Effector memory CD4-positive, alpha-beta T cell (primary cell): ENCODE data around the gene KISS1R.
"Not testable (repeated sequence)": the region's sequence is repeated elsewhere in the genome, so short reads cannot be mapped to it uniquely, and the experiment has no call there.

Source experiments
- DNase-seq, 3 donors: peaks; one replicate each; pipeline ENCODE4 v3.0.0-alpha.2; 2020
- H3K27ac ChIP-seq: 2 replicates; pipeline ENCODE4 v1.7.0; 2013; ENCODE audit warnings: mild to moderate bottlenecking, low read length, moderate library complexity; ENCODE audit not compliant: insufficient read depth, poor library complexity, severe bottlenecking
- H3K27me3 ChIP-seq: replicated peaks from 2 replicates; pipeline ENCODE4 v1.7.0; 2013; ENCODE audit warnings: mild to moderate bottlenecking, low read length; ENCODE audit not compliant: insufficient read depth, control insufficient read depth, poor library complexity, severe bottlenecking
- H3K36me3 ChIP-seq: 2 replicates; pipeline ENCODE4 v1.7.0; 2013; ENCODE audit warnings: mild to moderate bottlenecking, low read length, moderate library complexity; ENCODE audit not compliant: control insufficient read depth, insufficient read depth
- H3K4me1 ChIP-seq: 2 replicates; pipeline ENCODE4 v1.7.0; 2013; ENCODE audit warnings: low read length, mild to moderate bottlenecking; ENCODE audit not compliant: control insufficient read depth, insufficient read depth, poor library complexity, severe bottlenecking
- H3K4me3 ChIP-seq: 2 replicates; pipeline ENCODE4 v1.7.0; 2013; ENCODE audit warnings: low read length, low read depth, mild to moderate bottlenecking; ENCODE audit not compliant: insufficient read depth, poor library complexity, severe bottlenecking
- H3K9me3 ChIP-seq: 2 replicates; pipeline ENCODE4 v1.7.0; 2013; ENCODE audit warnings: mild to moderate bottlenecking, low read length, moderate library complexity; ENCODE audit not compliant: control insufficient read depth

The KISS1R gene

DNA sequence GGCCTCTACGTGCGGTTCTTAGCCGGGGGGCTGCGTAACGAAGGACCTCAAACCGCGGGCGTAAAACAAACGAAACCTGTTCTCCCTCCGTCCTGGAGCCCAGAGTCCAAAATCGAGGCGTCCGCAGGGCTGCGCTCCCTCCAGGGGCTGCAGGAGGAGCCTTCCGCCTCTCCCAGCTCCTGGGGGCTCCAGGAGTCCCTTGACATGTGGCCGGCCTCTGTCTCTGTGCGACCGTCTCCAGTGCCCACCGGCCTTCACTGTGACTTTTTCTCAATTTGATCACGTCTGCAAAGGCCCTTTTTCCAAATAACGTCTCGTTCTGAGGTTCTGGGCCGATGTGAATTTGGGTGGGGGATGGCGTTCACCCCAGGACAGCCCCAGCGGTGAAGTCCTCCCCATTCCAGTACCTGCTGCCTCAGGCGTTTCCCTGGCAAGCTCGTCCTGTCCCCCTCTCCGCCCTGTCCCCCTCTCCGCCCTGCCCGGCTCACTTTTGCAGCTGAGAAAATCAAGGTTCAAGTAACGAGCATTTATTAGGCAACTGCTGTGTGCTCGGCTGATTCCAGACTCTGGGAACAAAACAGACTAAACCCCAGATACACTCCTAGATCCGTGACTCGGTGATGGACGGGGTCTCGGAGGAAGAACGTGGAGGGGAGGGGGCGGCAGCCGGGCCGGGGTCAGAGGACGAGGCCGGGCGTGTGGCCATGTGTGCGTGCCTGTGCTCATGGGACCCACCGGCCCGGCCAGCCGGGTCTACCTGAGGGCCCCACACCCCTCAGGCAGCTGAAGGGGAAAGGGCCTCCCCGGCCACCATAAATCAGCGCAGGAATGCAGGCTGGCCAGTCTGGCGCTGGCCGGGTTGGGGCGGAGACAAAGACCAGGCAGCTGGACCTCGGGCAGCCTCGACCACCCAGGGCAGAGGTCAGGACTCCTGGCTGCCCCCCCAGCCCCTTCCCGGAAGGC is 39.0 kb downstream of the KISS1R start:
- no peak for DNase-seq
- Histone ChIP-seq H3K36me3 (no peaks in the 10 kb centered on the region), H3K9me3 (no peaks in the 10 kb centered on the region), H3K27ac (no peak overlapping the region), H3K4me3 (no peak overlapping the region), H3K27me3 (no peaks in the 10 kb centered on the region), H3K4me1 (peaks cover 15% of the 10 kb centered on the region)

- Histone ChIP-seq H3K4me3 (no peak overlapping the region), H3K27me3 (no peaks in the 10 kb centered on the region), H3K36me3 (no peaks in the 10 kb centered on the region), H3K4me1 (peaks cover 15% of the 10 kb centered on the region), H3K27ac (no peak overlapping the region), H3K9me3 (no peaks in the 10 kb centered on the region)
- no peak for DNase-seq
These were observed 39.8 kb downstream of the KISS1R start for GRCh38 chr19:956766-957440.

DNA sequence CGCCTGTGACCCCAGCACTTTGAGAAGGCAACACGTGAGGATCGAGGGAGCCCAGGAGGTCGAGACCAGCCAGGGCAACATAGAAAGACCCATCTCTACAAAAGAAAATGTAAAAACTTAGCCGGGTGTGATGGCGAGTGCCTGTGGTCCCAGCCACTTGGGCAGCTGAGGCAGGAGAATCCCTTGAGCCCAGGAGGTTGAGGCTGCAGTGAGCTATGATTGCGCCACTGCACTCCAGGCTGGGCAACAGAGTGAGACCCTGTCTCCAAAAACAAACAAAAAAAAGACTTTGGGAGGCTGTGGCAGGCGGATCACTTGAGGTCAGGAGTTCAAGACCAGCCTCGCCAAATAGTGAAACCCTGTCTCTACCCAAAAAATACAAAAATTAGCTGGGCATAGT is 40.4 kb downstream of the KISS1R start:
- DNase-seq, H3K9me3 ChIP-seq, H3K27me3 ChIP-seq, H3K36me3 ChIP-seq, H3K27ac ChIP-seq, H3K4me3 ChIP-seq: not testable (repeated sequence)
- H3K4me1 ChIP-seq: peaks cover 13% of the 10 kb centered on the region

GRCh38 chr19:958967-959855 is 42.1 kb downstream of the KISS1R start:
- DNase-seq: no peak
- H3K27me3 ChIP-seq: no peaks in the 10 kb centered on the region
- no peaks in the 10 kb centered on the region for H3K36me3 ChIP-seq

DNA sequence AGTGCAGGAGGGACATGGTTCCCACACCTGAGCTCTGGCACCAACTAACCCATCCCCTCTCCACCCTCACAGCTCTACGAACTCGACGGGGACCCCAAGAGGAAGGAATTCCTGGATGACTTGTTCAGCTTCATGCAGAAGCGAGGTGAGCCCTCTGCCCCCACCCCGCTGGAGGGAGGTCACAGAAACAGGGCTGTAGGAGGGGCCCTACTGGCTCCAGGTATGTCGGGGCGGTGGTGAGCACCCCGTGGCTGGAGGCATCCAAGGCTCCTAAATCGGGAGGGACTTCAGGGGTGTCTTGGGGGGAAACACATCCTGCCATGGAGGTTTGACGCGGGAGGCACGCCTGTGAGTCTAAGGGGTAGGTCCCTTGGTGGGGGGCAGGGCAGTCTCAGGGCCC is 42.9 kb downstream of the KISS1R start:
- no peak overlapping the region for H3K27ac ChIP-seq
- no peaks in the 10 kb centered on the region for H3K36me3 ChIP-seq
- H3K4me3 ChIP-seq: no peak overlapping the region
- DNase-seq: no peak
- H3K9me3 ChIP-seq: no peaks in the 10 kb centered on the region
- H3K4me1 ChIP-seq: no peaks in the 10 kb centered on the region
- H3K27me3 ChIP-seq: no peaks in the 10 kb centered on the region

More at GRCh38 chr19:958967-959855, 42.1 kb downstream of the KISS1R start:
- H3K4me3 ChIP-seq: no peak overlapping the region
- H3K9me3 ChIP-seq: no peaks in the 10 kb centered on the region
- H3K27ac ChIP-seq: no peak overlapping the region
- H3K4me1 ChIP-seq: no peaks in the 10 kb centered on the region

GRCh38 chr19:960601-960938 is 43.4 kb downstream of the KISS1R start:
- H3K36me3 ChIP-seq: no peaks in the 10 kb centered on the region
- H3K9me3 ChIP-seq: no peaks in the 10 kb centered on the region
- no peak overlapping the region for H3K27ac ChIP-seq
- no peak for DNase-seq
- H3K4me3 ChIP-seq: no peak overlapping the region
- no peaks in the 10 kb centered on the region for H3K4me1 ChIP-seq
- H3K27me3 ChIP-seq: no peaks in the 10 kb centered on the region

DNA sequence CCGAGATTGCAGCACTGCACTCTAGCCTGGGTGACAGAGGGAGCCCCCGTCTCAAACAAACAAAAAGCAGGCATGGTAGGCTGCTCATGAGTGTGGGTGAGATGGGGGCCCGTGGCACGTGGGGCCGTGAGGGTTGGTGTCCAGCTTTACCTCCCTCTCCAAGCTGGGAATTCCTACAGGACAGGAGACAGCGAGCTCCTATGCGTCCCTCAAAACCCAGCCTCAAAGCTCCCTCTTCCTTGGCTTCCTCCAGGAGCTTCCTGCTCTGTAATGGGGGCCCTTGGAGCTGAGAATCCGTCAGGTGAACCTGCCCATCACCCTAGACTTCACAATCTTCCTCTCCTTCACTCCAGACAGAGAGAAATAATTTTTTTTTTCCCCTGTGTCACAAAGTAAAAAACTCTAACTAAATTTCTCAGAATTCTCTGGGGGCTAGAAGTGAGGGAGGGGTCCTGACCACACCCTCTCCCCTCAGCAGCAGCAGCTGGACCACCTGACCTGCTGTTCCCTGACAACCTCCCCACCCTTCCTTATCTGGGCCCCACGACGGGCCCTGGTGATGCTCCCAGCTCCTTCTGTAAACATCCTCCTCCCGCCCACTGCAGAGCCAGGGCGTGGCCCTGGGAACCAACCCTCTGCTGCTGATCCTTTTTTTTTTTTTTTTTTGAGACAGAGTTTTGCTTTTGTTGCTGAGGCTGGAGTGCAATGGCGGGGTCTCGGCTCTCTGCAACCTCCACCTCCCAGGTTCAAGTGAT is 44.9 kb downstream of the KISS1R start:
- no peaks in the 10 kb centered on the region for H3K4me1 ChIP-seq
- H3K4me3 ChIP-seq: no peak overlapping the region
- H3K27ac ChIP-seq: no peak overlapping the region
- H3K9me3 ChIP-seq: no peaks in the 10 kb centered on the region
- no peak for DNase-seq
- H3K36me3 ChIP-seq: no peaks in the 10 kb centered on the region
- no peaks in the 10 kb centered on the region for H3K27me3 ChIP-seq

- Histone ChIP-seq H3K9me3 (no peaks in the 10 kb centered on the region), H3K4me3 (no peak overlapping the region), H3K27me3 (no peaks in the 10 kb centered on the region), H3K4me1 (no peaks in the 10 kb centered on the region), H3K36me3 (no peaks in the 10 kb centered on the region), H3K27ac (no peak overlapping the region)
- DNase-seq: no peak
These were observed 45.7 kb downstream of the KISS1R start for GRCh38 chr19:962683-963400.

- Histone ChIP-seq H3K27ac (no peak overlapping the region), H3K4me3 (no peak overlapping the region), H3K36me3 (no peaks in the 10 kb centered on the region), H3K27me3 (no peaks in the 10 kb centered on the region), H3K4me1 (no peaks in the 10 kb centered on the region), H3K9me3 (no peaks in the 10 kb centered on the region)
- DNase-seq: no peak
These were observed 46.4 kb downstream of the KISS1R start for GRCh38 chr19:963486-963951.
